ENCODE results near the gene ITPR3. TPM values are rescaled to one million over a fixed set of nuclear protein-coding genes. Genes with fewer than 3 reads are reported as not detected.
A peak's percentile ranks its signal among the peaks of the same experiment; 100 is the strongest.

The ITPR3 gene
- total RNA-seq, 1 experiment from 2014 or later: 38.9 TPM

DNA sequence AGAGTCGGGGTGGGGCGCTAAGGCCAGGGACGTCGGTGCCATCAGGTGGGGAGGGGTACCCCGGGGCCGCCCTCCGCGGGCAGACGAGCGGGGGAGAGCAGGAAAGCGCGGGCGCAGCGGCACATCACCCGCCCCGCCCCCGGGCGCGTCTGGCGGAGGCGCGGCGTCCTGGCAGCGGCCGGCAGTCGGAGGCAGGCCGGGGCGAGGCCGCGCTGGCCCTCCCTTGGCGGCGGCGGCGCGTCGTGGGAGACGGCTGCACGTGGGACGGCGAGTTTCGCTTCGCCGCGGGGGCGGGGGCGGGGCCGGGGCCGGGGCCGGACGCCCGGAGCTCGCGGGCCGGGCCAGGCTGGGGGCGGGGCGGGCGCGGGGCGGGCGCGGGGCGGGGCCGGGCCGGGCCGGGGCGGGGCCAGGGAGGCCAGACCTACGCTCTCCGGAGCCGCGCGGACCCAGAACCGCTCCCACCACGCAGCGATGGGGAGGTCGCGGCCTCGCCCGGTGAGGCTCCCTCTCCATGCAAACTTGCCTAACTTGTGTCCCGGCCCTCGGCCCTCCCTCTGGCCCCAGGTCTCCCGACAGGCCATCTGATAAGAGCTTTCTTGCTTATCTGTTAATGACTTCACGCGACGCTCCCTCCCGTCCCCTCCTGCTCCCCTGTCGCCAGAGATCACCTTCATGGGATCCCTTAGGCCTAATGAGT, 12.5 kb downstream of the ITPR3 start:
- DNase-seq (ENCODE audit: extremely low read depth, low read depth): peak; percentile 46

DNA sequence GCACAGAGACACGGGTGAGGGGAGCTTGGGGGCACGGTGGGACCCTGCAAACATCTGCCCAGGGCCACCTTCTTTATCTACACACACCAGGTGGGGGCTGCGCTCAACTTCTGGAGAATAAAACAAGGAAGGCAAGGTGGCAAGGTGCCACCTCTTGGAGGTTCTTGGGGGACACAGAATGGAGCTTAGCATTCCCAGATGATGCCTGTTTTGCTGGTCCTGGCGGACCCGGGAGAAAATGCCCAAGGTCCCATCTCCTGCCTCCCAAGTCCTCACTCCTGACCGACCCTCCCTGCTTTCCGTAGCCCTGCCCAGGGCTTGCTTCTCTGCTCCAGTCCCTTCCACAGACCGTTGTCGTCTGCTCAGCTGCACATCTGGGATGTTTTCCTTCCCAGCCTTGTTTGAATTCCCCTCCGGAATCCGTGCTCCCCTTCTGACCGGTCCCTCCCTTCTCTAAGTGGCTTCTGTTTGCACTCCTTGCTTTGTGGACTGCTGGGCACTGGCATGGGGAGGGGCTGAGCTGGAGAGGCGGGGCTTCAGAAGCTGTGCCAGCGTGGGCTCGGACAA, 13.1 kb downstream of the ITPR3 start:
- no peak for DNase-seq (ENCODE audit: extremely low read depth, low read depth)

DNA sequence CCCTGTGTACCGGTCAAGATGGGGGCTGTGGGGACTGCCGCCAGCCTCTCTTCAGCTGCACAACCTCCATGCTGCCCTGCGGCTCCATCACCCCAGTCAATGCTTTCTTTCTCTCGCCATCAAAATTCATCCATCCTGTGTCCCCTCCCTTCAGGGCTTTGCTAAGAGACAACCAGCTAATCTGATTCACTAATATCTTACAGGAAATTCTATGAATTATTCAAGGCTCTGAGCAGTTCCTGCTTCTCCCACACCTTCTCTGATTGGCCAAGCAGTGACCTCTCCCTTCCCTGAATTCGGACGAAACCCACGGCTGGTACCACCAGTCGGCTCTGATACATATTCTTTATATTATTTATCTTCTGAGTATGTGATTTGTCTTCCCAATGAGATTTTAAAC, 13.8 kb downstream of the ITPR3 start:
- no peak for DNase-seq (ENCODE audit: extremely low read depth, low read depth)

DNA sequence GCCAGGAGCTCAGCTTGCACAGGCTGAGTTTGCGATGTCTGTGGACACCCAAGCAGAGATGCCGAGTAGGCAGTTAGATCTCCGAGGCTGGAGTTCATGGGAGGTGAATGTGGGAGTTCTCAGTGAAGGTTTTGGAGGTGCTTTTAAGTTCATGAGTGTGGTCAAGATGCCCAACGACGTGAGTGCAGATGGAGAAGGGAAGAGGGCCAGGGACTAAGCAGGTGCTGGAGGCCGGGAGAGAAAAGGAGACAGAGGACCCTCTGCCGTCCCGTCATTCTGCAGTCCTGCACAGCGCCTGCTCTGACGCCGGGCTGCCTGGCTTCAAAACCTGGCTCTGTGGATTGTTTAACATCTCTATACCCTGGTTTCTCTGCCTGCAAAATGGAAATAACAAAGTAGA, 15.5 kb downstream of the ITPR3 start:
- no peak for DNase-seq (ENCODE audit: extremely low read depth, low read depth)

DNA sequence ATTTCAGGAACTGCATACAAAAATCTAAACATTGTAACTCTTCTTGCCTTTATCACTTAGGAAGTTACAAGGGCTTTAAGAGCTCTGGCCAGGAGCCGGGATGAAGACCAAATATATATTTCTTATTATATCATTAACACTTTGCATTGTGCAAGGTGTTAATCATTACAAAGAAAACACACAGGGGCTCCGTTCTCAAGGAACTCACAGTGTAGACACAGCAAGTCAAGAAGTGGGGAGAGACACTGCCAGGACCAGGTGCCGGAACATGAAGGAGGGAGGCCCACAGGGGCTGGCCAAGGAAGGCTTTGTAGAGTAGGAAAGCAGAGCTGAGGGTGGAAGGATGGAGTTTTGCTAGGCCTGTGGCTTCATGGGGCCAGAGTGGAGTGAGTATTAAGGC, 17.4 kb downstream of the ITPR3 start:
- DNase-seq (ENCODE audit: extremely low read depth, low read depth): no peak

DNA sequence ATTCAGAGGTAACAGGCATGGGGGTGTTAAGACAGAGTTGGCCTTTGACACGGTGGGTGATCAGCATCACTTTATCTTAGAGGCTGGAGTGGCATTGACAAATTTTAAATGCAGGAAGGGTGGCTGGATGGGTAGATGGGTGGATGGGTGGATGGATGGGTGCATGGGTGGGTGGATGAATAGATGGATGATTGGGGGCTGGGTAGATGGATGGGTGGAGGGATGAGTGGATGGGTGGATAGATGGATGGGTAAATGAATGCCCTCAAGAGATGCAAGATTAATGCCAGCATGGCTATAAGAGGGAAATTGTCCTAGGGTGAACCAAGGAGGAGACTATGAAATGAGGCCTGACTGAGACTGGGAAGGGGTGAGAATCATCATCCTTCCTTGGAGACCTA, 18.4 kb downstream of the ITPR3 start:
- no peak for DNase-seq (ENCODE audit: extremely low read depth, low read depth)

DNA sequence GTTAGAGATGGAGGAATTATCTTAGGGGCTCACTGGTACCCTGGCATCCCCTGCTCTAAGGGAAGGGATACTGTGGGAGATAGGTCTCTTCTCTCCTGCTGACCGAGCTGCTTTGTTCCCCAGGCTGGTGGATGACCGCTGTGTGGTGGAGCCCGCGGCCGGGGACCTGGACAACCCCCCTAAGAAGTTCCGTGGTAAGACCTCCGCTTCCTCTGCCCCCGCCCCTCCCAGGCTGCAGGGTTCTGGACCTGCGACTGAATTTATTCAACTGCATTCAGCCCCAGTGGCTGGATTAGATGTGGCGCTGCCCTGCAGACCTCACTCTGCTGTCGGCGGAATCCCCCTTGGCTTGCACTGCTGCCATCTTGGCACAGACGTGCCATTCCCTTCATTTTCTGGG, 19.2 kb downstream of the ITPR3 start:
- no peak for DNase-seq (ENCODE audit: extremely low read depth, low read depth)

DNA sequence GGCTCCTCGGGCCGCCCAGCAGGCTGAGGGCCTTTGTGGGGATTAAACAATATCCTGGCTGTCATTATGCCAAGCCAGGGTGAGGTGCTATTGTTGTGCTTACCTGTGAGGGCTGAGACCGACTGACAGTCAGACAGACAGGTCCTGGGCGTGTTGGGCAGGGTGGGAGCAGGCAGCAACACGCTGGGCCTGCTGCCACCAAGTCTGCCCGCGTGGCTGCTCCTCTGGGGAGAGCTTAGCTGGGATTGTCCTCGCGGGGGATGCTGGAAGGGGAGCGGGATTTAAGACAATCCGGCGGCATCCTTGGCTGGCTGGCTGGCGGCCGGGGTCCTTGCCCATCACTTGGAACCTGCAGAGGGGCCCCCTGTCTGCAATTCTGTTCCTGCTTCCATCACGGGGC, 20.0 kb downstream of the ITPR3 start:
- DNase-seq (ENCODE audit: extremely low read depth, low read depth): no peak

DNA sequence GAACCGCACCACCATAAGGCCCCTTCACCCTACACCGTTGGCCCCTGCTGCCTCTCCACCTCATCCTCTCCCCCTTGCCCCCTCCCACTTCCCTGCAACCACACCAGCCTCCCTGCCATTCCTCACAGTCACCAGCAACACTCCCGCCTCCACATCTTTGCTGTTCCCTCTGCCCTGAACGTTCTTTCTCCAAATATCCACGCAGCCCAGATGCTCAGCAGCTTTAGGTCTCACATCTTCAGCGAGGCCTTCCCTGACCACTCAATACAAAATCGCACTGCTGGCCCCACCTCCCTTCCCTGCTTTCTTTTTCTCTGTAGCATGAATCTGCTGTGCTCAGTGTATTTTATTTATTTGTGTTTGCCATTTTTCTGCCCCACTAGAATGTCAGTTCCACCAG, 20.5 kb downstream of the ITPR3 start:
- no peak for DNase-seq (ENCODE audit: extremely low read depth, low read depth)

DNA sequence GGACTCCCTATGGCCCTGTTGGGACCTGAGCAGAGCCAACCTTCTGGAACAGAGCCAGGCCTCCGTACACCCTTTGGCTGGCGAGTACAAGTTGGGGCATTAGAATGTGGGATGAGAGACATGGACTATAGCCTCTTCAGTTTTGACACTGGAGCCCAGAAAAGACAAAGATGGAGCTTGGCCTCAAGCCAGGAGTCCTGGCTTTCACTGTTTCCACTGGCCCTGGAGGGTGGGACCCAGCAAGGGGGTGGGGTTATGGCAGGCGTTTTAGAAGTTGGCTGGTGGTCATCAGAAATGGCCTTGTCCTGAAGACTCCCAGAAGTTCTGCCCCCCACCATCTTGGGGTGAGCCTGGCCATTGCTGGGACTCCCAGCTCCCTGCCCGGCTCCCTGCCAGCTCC, 21.8 kb downstream of the ITPR3 start:
- no peak for DNase-seq (ENCODE audit: extremely low read depth, low read depth)

DNA sequence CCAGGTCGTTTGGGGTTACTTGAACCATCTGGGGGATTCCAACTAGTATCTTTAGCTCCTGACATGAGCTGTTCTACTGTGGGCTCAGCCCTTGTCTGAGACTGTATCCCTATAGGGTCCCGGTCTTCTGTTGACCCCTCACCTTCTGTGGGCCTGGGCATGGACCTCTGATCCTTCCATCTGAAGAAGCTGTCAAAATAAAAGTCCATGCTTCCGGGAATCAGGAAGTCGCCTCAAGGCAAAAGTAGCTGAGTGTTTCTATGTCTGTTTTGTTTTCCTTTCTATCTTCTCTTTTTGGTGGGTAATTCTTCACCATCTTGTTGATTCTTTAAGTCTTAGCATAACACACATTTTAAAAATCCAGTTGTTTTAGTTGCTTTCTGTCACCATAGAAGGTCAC, 30.3 kb downstream of the ITPR3 start:
- no peak for DNase-seq (ENCODE audit: extremely low read depth, low read depth)

DNA sequence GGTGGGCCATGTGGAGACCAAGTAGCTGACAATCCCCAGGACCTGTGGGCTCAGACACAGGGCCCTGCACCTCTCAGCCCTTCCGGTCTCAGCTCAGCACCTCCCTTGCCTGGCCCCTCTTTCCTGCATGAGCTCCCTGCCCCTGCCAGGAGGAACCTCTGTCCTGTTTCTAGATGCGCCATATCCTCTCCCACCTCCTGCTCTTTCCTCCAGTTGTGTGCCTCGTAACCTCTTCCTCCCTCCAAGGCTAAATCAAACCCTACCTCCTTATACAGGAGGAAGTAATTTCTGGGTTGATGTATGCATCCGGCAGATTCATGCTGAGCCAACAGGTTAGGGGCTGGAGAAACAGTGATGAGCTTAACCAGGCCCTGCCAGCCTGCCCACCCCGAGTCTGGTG, 30.9 kb downstream of the ITPR3 start:
- DNase-seq (ENCODE audit: extremely low read depth, low read depth): no peak

DNA sequence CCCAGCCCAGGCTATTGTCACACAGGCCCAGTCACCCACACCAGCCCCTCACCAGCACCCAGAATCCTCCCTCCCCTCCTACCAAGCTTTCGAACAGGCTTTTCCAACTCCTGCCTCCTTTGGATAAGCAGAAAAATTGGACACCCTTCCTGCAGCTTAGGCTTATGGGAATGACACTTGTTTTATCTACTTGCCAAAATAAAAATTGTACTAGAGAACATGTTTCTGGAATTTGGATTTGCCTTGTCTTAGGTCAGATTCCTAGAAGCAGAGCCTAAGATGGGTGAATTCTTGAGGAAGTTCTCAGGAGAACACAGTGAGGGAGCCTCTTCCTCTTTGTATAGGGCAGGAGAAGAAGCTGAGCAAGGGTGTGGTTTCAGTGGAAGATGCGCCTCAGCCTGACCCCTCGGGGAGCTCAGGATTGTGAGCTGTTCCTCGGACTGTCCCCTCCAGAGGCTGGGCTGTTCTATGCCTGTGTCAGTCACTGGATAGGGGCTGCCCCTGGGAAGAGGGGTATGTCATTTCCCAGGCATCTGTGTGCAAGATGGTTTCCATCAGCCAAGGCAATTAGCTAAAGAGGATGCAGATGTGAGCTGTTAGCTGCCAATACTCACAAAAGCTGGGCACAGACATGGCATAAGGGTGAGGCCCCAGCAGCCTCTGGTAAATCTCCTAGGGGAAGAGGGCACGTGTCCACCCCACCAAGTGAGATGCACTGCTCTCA, 33.9 kb downstream of the ITPR3 start:
- no peak for DNase-seq (ENCODE audit: extremely low read depth, low read depth)

DNA sequence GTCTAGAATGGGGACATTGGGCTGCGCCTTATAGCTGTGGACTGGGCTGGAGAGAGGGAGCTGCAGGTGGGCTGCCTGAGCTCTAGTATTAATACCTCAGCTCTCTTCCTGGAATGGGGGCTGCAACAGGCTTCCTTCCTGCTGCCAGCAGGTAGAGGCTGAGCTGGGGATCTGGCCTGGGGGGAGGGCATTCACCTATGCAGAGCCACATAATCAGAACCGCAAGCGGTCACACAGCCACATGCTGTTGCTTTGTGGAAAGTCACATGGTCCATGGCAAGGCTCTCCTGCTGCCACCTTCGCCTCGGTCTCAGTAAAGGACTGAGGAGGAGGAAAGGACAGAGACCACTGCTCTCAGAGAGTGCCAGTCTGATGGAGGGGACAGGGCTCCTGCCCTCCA, 35.7 kb downstream of the ITPR3 start:
- DNase-seq (ENCODE audit: extremely low read depth, low read depth): no peak

DNA sequence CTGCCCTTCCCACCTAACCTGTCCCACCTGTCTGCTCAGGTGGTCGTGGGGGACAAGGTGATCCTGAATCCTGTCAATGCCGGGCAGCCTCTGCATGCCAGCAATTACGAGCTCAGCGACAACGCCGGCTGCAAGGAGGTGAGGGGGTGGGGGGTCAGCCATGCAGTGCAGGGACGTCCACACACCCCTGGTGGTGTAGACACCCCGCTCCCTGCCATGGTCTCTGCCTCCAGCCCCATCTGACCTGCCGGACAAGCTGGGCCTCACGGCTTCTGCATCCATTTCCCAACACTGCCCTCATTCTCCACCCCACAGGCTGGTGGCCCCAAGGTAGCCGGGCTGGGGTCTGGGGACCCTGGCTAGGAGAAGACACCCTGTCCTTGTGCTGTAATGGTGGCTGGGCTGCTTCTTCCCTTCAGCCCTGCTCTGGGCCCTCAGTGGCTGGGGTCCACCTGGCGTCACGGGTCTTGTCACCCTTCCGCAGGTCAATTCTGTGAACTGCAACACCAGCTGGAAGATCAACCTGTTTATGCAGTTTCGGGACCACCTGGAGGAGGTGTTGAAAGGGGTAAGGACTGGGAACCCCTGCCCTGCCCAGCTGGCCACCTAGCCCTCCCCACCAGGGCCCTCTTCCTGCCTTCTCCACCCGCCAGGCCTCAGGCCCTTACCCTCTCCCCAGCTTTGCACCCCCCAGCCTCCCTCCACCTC, 38.0 kb downstream of the ITPR3 start:
- DNase-seq (ENCODE audit: extremely low read depth, low read depth): no peak

DNA sequence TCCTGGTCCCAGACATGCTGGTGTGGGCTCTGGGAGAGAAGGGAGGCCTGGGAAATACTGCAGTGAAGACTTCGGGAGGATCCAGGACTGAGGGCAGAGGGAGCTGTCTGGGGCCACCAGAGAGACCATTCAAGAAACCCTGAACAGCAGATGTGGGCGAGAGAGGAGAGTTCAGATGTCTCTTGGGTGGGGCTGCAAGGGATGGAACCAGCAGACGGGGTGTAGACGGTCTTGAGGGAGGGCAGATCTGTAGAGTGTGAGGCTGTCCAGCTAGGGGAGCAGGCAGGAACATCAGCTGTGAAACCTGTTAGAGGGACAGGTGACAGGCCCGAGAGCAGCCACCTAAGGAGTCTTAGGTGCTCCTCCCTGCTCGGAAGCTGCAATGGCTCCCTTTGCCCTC, 38.9 kb downstream of the ITPR3 start:
- DNase-seq (ENCODE audit: extremely low read depth, low read depth): no peak

DNA sequence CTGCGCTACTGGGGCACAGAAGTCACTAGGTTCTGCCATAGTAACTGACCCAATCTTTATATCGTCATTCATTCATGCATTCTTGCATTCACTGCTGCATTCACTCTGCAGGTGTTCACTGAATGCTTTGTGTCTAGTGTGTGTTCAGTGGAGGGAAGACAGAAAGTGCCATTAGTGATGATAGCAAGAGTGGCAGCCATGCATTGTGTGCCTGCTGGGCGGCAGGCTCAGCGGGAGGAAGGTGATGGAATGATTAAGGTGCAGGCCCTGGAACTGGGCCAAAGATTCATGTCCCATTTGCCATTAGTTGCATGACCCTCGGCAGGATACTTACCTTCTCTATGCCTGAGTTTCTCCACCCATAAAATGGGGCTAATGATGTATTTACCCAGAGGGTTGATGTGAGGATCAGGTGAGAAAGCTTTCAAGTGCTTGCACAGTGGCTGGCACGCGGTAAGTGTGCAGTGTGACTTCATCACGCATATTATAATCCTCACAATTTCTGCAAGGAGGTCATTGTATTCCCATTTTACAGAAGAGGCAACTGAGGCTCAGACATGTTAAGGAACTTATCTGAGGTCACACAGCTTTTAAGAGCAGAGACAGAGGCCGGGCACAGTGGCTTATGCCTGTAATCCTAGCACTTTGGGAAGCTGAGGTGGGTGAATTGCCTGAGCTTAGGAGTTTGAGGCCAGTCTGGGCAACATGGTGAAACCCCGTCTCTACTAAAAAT, 40.1 kb downstream of the ITPR3 start:
- no peak for DNase-seq (ENCODE audit: extremely low read depth, low read depth)

DNA sequence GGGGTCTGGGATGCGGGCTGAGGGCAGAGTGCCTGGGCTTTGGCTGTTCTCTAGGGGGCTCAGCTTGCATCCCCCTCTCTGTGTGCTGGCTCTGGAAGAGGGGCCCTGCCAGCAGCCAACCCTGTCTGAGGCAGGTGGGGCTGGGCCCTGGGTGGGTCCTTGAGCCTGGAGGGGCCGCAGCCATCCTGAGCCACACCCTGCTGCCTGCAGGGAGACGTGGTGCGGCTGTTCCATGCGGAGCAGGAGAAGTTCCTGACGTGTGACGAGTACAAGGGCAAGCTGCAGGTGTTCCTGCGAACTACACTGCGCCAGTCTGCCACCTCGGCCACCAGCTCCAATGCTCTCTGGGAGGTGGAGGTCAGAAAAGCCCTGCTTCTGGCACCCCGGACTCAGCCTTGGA, 41.2 kb downstream of the ITPR3 start:
- DNase-seq (ENCODE audit: extremely low read depth, low read depth): no peak

DNA sequence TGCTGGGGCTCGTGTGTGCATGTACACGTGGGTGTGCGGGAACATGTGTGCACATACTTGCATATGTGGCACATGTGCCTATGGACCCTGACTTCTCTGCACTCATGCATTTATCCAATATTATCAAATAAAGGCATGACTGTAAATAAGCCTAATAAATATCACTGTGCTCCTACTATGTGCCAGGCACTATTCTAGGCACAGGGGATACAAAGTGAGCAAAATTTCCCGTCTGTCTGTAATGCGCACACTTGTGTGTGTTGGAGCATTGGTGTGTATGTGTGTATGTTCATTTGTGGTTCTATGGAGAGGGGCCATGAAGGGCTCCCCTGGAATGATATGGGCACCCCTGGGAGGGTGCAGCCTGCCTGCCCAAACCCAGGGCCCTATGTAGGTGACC, 41.9 kb downstream of the ITPR3 start:
- no peak for DNase-seq (ENCODE audit: extremely low read depth, low read depth)

DNA sequence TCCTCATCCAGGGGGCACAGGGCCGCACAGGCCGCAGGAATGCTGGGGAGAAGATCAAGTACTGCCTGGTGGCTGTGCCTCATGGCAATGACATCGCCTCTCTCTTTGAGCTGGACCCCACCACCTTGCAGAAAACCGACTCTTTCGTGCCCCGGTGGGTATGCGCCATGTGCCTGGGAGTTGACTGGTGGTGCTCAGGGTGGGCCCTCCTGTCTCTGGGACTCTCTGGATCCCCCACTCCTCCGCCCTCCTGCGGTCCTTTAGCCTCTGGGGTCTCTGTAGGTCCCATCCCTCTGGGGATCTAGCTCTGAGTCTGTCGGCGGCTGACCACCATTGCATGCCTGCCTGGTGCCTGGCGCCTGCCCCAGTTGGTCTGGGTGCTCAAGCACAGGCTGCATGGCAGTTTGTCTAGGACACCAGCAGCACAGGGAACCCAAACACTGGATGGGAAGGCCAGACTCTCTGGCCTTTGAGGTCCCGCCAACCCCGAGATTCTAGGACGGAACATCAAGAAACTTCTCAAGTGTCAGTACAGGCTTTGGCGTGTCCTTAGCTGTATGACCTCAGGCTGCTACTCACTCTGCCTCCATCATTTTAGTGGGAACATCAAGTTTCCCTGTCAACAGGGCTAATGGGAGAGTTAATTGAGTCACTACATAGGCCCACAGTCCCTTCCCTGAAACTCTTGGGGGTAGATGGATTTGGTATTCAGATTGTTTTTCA, 42.8 kb downstream of the ITPR3 start:
- DNase-seq (ENCODE audit: extremely low read depth, low read depth): no peak

Data from NCI-H460 (cell line).